Caki2 (cell line): ENCODE results near the gene TTYH2. TPM values are rescaled to one million over a fixed set of nuclear protein-coding genes. Genes with fewer than 3 reads are reported as not detected.
A peak's percentile ranks its signal among the peaks of the same experiment; 100 is the strongest.

Source experiments
- DNase-seq: peaks from one replicate; pipeline ENCODE4 v3.0.0-alpha.2; 2015; ENCODE audit warnings: low read depth
- in situ Hi-C: cut with HindIII; loops from 2 replicates; pipeline ENCODE4 v1.10.0; 2016; ENCODE audit warnings: low sequenced_read_pairs, low pct_unique_long_range_greater_than_20kb, mixed read lengths
- total RNA-seq: library from RNA; depleted of rRNA; stranded (reverse); fragments of >200 nt; shearing (Covaris generic); gene quantifications from 2 replicates; pipeline ENCODE4 v1.2.3, GENCODE V29; 2014; ENCODE audit warnings: low replicate concordance; rRNA removed

Gene TTYH2
- total RNA-seq, 1 experiment from 2014 or later: 13.3 TPM

DNA sequence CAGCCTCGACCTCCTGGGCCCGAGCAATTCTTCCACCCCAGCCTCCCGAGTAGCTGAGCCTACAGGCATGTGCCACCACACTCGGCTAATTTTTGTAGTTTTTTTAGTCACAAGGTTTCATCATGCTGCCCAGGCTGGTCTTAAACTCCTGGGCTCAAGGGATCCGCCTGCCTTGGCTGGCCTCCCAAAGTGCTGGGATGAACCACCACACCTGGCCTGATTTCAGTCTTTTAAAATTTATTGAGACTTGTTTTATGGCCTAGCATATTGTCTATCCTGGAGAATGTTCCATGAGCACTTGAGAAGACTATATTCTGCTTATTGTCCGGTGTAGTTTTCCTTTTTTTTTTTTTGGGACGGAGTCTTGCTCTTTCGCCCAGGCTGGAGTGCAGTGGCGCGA, 79.1 kb downstream of the TTYH2 start:
- no peak for DNase-seq
- in situ Hi-C loops: loop anchor here (10.0 kb wide), 1 partner anchor 58 kb away; no protein-coding TSS in a partner anchor

DNA sequence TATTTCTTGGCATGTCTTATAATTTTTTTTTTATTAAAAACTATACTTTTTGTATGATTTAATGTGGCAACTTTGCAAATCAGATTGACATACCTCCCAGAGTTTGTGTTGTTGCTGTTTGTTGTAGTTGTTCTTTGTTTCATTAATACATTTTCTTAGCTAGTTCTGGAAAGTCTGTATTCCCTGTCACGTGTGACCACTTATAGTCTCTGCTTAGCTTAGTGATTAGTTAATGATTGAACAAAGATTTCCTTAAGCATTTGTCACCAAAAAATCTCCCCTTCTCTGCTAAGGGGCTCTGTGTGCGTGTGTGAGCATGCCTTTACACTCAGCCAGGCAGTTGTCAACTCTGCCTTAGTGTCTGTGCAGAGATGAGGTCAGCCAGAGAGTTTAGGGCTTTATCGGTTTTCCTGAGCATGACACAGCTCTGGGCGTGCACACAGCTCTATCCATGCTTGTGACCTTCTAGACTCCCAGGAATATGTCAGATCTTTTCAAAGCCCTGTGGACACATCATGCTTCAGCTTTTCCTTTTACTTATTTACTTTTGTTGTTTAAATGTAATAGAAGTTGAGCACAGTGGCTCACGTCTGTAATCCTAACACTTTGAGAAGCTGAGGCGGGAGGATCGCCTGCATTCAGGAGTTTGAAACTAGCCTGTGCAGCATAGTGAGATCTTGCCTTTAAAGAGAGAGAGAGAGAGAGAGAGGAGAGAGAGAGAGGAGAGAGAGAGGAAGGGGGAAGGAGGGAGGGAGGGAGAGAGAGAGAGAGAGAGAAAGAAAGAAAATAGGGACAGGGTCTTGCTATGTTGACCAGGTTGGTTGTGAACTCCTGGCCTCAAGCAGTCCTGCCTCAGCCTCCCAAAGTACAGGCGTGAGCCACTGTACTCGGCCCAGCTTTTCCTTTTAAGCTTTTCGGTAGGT, 82.5 kb downstream of the TTYH2 start:
- in situ Hi-C loops: loop anchor here (10.0 kb wide), 1 partner anchor 61 kb away; no protein-coding TSS in a partner anchor
- DNase-seq: peak; percentile 85

DNA sequence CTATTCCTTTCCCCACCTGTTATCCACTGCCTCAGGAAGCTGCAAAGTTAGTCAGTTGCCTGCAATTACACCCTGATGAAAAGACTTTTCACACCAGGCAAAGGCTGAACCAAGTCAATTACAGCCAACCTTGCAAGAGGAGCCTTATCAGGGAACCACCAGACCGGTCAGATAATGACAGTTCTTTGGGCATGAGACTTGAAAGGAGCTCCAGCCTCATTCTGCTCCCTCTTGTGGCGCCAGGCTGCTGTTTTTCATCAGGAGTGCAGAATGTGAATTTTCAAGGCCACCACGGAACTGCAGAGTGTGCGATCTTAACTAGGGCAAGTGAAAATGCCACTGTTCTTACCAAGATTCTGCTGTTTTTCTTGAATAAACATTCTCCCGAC, 83.2 kb downstream of the TTYH2 start:
- DNase-seq: peak; percentile 73
- in situ Hi-C loops: loop anchor here (10.0 kb wide), 1 partner anchor 62 kb away; no protein-coding TSS in a partner anchor

DNA sequence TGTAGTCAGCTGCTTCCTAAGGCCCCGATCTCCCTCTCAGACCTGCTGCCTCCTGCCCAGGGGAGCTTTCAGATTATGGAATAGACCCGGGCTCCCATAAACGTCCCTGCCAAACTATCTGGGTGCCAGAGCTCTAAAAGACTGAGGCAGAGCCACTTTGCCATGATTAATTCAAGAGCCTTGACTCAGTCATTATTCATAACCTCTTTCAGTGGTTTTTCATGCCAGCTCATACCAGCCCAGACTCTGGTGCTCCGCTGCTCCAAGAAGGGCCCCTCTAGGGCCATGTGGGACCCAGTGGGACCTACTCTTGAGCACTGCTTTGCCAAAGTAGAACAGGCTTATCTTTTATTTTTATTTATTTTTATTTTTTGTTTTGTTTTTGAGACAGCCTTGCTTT, 84.6 kb downstream of the TTYH2 start:
- DNase-seq: peak; percentile 44
- in situ Hi-C loops: loop anchor here (10.0 kb wide), 1 partner anchor 63 kb away; no protein-coding TSS in a partner anchor

DNA sequence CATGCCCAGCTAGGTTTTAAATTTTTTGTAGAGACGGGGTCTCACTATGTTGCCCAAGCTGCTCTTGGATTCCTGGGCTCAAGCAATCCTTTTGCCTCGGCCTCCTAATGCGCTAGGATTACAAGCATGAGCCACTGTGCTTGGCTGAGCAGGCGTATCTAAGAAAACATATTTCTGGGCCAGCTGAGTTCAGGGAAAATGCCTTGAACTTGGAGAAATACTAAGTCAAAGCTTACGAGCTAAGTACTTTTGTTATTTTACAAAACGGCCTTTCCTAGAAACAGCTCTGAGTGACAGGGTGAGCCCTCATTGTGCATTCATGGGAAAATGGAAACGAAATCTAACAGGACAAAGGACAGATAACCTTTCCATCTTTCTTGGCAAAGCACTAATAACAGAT, 85.4 kb downstream of the TTYH2 start:
- in situ Hi-C loops: loop anchor here (10.0 kb wide), 1 partner anchor 64 kb away; no protein-coding TSS in a partner anchor
- DNase-seq: peak; percentile 77

DNA sequence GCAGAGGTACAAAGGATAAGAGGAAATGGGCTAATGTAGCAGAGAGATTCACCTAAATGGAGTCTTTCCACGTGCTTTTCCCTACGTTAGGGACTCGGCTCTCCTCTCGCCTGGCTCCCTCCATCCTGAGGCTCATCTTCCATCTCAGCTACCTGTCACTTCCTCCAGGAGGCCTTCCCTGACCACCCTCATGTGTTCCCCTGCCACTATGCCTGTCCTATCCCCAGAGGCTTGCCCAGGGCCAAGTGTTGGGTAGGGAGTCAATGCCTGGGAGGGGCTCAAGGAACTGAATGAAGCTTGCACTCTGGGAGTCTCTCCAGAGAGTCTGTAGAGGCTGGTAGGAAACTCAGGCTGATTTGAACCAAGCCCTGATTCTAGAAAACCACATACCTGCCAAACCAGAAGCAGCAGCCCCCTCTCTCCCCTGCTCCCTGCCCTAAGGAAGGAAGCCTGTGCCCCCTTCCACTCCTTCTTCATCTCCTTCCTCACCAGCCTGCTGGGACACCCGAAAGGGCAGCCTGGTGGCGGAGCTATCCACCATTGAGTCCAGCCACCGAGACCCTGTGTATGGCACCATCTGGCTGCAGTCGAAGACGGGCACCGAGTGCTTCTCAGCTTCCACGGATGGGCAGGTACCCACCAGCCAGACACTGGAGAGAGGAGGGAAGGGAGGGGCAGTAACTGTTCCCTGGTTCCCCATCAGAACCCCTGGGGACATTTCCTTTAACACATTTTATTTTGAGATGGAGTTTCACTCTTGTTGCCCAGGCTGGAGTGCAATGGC, 86.0 kb downstream of the TTYH2 start:
- no peak for DNase-seq
- in situ Hi-C loops: loop anchor here (10.0 to 25.0 kb wide), 2 partner anchors 65 to 188 kb away; no protein-coding TSS in a partner anchor

DNA sequence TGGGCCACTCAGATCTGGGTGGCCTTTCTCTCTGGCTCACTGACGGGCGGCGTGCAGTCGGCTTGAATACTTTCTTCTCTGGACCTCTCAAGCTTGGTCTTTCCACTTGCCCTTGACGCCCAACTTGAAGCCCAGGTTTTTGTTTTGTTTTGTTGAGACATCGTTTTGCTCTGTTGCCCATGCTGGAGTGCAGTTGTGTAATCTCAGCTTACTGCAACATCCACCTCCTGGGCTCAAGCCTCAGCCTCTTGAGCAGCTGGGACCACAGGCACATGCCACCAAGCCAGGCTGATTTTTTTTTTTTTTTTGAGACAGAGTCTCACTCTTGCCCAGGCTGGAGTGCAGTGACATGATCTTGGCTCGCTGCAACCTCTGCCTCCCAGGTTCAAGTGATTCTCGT, 89.9 kb downstream of the TTYH2 start:
- no peak for DNase-seq
- in situ Hi-C loops: loop anchor here (25.0 kb wide), 1 partner anchor 184 kb away; no protein-coding TSS in a partner anchor

DNA sequence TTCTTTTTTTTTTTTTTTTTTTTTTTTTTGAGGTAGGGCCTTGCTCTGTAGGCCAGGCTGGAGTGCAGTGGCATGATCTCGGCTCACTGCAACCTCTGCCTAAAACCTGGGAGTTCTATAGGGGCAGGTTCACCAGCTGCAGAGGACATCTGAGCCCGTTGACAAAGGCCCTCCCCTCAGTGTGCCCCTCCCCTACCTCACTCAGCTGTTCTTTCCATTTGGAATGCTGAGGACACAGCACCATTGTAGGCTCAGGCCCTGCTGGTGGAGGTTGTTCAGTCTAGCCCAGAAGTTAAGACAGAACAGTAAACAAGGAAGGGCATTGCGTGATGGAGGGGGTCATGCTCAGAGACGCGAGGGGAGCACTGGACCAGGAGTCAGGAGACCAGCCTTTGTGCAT, 90.8 kb downstream of the TTYH2 start:
- DNase-seq: no peak
- in situ Hi-C loops: loop anchor here (25.0 kb wide), 1 partner anchor 183 kb away; no protein-coding TSS in a partner anchor

DNA sequence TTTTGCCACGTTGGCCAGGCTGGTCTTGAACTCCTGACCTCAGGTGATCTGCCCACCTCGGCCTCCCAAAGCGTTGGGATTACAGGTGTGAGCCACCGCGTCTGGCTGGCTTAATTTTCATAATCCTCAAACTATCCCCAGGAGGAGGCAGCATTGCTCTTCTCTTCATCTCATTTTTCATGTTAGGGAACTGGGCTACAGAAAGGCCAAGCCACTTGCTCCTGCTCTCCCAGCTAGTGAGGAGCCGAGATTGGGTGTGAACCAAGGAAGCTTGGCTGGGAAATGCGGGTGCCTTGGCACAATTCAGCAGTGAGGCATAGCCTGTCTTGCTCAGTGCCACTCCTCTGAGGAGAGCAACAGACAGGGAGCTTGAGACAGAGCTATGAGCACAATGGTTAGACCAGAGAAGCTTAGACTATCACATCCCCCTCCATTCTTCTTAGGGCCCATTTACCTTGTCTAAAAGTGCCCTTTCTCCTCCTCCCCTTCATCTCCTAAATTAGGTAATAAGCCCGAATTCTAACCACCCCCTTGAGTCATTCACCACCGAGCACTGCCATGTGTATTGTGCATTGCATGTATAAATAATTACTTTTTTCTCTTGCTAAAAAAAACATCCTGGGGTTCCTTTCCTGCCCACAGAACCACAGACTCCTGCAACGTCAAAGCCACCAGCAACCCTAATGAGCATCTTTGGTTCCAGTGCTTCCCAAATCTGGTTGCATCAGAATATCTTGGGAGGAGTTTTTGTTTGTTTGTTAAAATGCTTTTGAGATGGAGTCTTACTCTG, 92.7 kb downstream of the TTYH2 start:
- in situ Hi-C loops: loop anchor here (25.0 kb wide), 1 partner anchor 181 kb away; no protein-coding TSS in a partner anchor
- DNase-seq: no peak

DNA sequence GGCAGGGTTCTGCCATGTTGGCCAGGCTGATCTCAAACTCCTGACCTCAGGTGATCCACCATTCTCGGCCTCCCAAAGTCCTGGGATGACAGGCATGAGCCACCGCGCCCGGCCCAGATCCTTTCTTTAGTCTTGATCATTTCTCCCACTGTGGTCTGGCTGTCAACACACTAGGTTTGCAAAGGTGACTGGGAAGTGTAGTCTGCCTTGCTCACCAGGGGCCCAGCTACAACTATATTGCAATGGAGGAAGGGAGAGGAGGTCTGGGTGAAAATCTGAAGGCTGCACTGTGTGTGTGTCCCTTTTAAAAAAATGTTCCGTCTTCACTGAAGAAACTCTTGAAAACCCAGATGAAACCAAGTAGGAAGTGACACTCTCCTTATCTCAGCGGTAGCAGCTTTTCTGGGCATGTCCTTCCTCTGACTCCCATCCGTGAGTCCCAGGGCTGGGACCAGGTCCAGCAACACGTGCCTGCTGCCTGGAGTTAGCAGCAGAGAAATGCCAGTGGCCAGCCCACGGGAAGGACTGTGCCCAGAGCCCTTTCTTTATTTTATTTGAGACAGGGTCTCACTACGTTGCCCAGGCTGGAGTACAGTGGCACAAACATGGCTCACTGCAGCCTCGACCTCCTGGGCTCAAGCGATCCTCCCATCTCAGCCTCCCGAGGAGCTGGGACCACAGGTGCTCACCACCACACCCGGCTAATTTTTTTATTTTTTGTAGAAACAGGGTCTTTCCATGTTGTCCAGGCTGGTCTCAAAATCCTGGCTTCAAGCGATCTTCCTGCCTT, 94.8 kb downstream of the TTYH2 start:
- in situ Hi-C loops: loop anchor here (25.0 kb wide), 1 partner anchor 179 kb away; no protein-coding TSS in a partner anchor

DNA sequence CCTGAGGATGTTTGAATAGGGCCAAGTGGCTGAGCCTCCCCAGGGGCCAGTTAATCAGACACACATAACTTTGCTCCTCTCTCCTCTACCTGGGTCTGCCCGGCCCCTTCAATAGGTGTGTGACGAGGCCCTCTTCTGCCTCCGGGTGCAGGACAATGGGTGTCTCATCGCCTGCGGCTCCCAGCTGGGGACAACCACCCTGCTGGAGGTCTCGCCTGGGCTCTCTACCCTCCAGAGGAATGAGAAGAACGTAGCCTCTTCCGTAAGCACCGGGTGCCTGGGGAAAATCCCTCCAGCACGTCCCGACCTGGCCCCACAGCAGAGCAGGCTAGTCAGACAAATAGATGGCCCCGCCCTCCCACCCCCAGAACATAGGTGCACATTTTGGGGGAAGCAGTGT, 96.5 kb downstream of the TTYH2 start:
- in situ Hi-C loops: loop anchor here (25.0 kb wide), 1 partner anchor 177 kb away; no protein-coding TSS in a partner anchor
- DNase-seq: no peak

More for the DNA sequence above, 94.8 kb downstream of the TTYH2 start:
- DNase-seq: no peak

Other genes with a start within 250 kb of the TTYH2 start
- gene RPL38, start 9.9 kb upstream of the TTYH2 start, total RNA-seq: 1,493 and 1,714 TPM in 2 replicates
- not detected in 2 replicates for gene DNAI2, start 60.7 kb downstream of the TTYH2 start, total RNA-seq
- not detected in 2 replicates for gene KIF19, start 112.7 kb downstream of the TTYH2 start, total RNA-seq
- not detected in 2 replicates for gene BTBD17, start 148.3 kb downstream of the TTYH2 start, total RNA-seq
- not detected in 2 replicates for gene GPR142, start 153.9 kb downstream of the TTYH2 start, total RNA-seq
- 328 and 424 TPM in 2 replicates for gene GPRC5C, start 218.5 kb downstream of the TTYH2 start, total RNA-seq